Astrocyte (in vitro differentiated cells and primary cell): ENCODE results near the gene AQP1. TPM values are rescaled to one million over a fixed set of nuclear protein-coding genes. Genes with fewer than 3 reads are reported as not detected.

ENCODE experiments used
- DNase-seq: peaks from one replicate; pipeline ENCODE4 v3.0.0-alpha.2; 2010; ENCODE audit warnings: low read depth
- FAIRE-seq: peaks from 2 replicates; lab custom pipeline; 2011; peaks lifted over from hg19 to GRCh38; lab: Jason Lieb, UNC
- H2AFZ ChIP-seq: 2 replicates; pipeline ENCODE4 v1.6.0; 2012; ENCODE audit warnings: low read depth, low read length, inconsistent platforms
- H3K27ac ChIP-seq: 2 replicates; pipeline ENCODE4 v1.5.1; 2011; ENCODE audit warnings: low read depth, low read length, inconsistent platforms
- H3K27me3 ChIP-seq: 2 replicates; pipeline ENCODE4 v1.6.0; 2011; ENCODE audit warnings: low read length, inconsistent platforms; ENCODE audit not compliant: insufficient read depth
- H3K36me3 ChIP-seq: 2 replicates; pipeline ENCODE4 v1.5.1; 2011; ENCODE audit warnings: low read length, inconsistent platforms; ENCODE audit not compliant: insufficient read depth
- H3K4me1 ChIP-seq: 2 replicates; pipeline ENCODE4 v1.5.1; 2011; ENCODE audit warnings: low read length, inconsistent platforms; ENCODE audit not compliant: insufficient read depth
- H3K4me2 ChIP-seq: 2 replicates; pipeline ENCODE4 v1.6.0; 2012; ENCODE audit warnings: low read length, inconsistent platforms
- H3K4me3 ChIP-seq: 2 replicates; pipeline ENCODE4 v1.5.1; 2011; ENCODE audit warnings: low read depth, mild to moderate bottlenecking, low read length, inconsistent platforms; ENCODE audit not compliant: insufficient read depth
- H3K79me2 ChIP-seq: 2 replicates; pipeline ENCODE4 v1.6.0; 2012; ENCODE audit warnings: mild to moderate bottlenecking, low read length, inconsistent platforms; ENCODE audit not compliant: insufficient read depth
- H3K9ac ChIP-seq: 2 replicates; pipeline ENCODE4 v1.6.0; 2012; ENCODE audit warnings: mild to moderate bottlenecking, low read length, inconsistent platforms
- H3K9me3 ChIP-seq: 2 replicates; pipeline ENCODE4 v1.5.1; 2012; ENCODE audit warnings: low read depth, mild to moderate bottlenecking, low read length, inconsistent platforms; ENCODE audit not compliant: insufficient read depth
- H4K20me1 ChIP-seq: 2 replicates; pipeline ENCODE4 v1.6.0; 2012; ENCODE audit warnings: low read length, inconsistent platforms; ENCODE audit not compliant: insufficient read depth
- H3K27ac Mint-ChIP-seq: one replicate; pipeline ENCODE4 v1.8.0; 2021; ENCODE audit warnings: mild to moderate bottlenecking, mixed read lengths; ENCODE audit not compliant: unreplicated experiment
- H3K27me3 Mint-ChIP-seq: one replicate; pipeline ENCODE4 v1.8.0; 2021; ENCODE audit warnings: low read depth, mixed read lengths; ENCODE audit not compliant: unreplicated experiment
- H3K36me3 Mint-ChIP-seq: one replicate; pipeline ENCODE4 v1.8.0; 2021; ENCODE audit warnings: low read depth, mixed read lengths; ENCODE audit not compliant: unreplicated experiment
- H3K4me1 Mint-ChIP-seq: one replicate; pipeline ENCODE4 v1.8.0; 2021; ENCODE audit warnings: low read depth, mixed read lengths; ENCODE audit not compliant: unreplicated experiment
- H3K4me3 Mint-ChIP-seq: one replicate; pipeline ENCODE4 v1.8.0; 2021; ENCODE audit warnings: mild to moderate bottlenecking, moderate library complexity, mixed read lengths; ENCODE audit not compliant: unreplicated experiment
- H3K9me3 Mint-ChIP-seq: one replicate; pipeline ENCODE4 v1.8.0; 2021; ENCODE audit warnings: mild to moderate bottlenecking, mixed read lengths; ENCODE audit not compliant: unreplicated experiment
- EZH2 ChIP-seq: IDR thresholded peaks from 2 replicates; pipeline ENCODE4 v1.6.1; 2012; ENCODE audit warnings: mild to moderate bottlenecking, low read length, inconsistent platforms; ENCODE audit not compliant: insufficient read depth
- total RNA-seq: library from RNA; stranded (reverse); gene quantifications from 2 replicates; pipeline ENCODE4 v1.2.1, GENCODE V29; 2021
- TF ChIP-seq, protein P1 (sequence below): IDR thresholded peaks from 2 replicates; pipeline ENCODE4 v1.5.1; 2011; ENCODE audit warnings: low read depth, mild to moderate bottlenecking, inconsistent platforms, low read length, moderate library complexity; ENCODE audit not compliant: insufficient read depth

Gene AQP1
- total RNA-seq, 1 donor from 2014 or later, result 6.7 TPM

DNA sequence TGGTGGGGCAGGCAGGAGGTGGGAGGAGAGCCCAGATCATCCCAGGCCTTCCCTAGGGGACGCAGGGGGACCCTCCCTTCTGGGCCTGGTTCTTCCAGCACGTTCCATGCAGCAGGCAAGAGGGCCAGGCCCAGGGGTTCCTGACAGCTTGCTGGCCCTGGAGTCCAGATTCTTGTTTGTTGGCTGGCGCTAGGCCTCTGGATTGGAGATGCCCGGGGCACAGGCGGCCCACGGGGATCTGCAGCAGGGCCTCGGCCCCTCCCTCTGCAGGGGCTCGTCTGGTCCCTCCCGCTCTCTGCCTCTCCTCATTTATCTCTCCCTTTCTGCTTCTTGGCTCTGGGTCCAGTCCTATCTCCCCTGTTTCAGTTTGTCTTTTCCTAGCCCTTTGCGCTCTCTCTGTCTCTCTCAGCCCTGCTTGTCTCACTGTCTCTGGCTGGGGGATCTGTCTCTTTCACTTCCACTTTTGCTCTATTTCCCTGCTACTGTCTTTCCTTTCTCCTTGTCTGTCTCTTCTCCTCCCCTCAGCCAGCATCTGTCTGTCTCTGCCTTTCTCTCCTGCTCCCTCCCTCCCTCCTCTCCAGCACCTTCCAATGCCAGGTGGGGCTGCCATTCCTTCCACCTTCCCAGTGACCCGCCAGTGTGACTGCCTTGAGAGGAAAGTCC is 1.1 kb upstream of the AQP1 start:
- TF ChIP-seq EZH2, result no peak
- TF ChIP-seq, protein P1, sequence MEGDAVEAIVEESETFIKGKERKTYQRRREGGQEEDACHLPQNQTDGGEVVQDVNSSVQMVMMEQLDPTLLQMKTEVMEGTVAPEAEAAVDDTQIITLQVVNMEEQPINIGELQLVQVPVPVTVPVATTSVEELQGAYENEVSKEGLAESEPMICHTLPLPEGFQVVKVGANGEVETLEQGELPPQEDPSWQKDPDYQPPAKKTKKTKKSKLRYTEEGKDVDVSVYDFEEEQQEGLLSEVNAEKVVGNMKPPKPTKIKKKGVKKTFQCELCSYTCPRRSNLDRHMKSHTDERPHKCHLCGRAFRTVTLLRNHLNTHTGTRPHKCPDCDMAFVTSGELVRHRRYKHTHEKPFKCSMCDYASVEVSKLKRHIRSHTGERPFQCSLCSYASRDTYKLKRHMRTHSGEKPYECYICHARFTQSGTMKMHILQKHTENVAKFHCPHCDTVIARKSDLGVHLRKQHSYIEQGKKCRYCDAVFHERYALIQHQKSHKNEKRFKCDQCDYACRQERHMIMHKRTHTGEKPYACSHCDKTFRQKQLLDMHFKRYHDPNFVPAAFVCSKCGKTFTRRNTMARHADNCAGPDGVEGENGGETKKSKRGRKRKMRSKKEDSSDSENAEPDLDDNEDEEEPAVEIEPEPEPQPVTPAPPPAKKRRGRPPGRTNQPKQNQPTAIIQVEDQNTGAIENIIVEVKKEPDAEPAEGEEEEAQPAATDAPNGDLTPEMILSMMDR, result no peak
- Histone ChIP-seq H3K27ac (no peak overlapping the region), H3K36me3 (no peaks in the 10 kb centered on the region), H3K9ac (no peak overlapping the region), H3K27me3 (no peaks in the 10 kb centered on the region), H4K20me1 (no peaks in the 10 kb centered on the region), H3K4me1 (peaks cover 20% of the 10 kb centered on the region), H3K9me3 (no peaks in the 10 kb centered on the region), H2AFZ (no peak overlapping the region), H3K4me2 (no peak overlapping the region), H3K79me2 (no peaks in the 10 kb centered on the region), H3K4me3 (no peak overlapping the region)
- no peaks in the 10 kb centered on the region for H3K36me3 Mint-ChIP-seq
- peaks cover 29% of the 10 kb centered on the region for H3K27me3 Mint-ChIP-seq
- FAIRE-seq (no peak), DNase-seq (no peak)
- H3K27ac Mint-ChIP-seq, result peak overlapping the region; percentile 53
- H3K4me3 Mint-ChIP-seq, result no peak overlapping the region
- peaks cover 23% of the 10 kb centered on the region for H3K4me1 Mint-ChIP-seq
- peaks cover 2% of the 10 kb centered on the region for H3K9me3 Mint-ChIP-seq

DNA sequence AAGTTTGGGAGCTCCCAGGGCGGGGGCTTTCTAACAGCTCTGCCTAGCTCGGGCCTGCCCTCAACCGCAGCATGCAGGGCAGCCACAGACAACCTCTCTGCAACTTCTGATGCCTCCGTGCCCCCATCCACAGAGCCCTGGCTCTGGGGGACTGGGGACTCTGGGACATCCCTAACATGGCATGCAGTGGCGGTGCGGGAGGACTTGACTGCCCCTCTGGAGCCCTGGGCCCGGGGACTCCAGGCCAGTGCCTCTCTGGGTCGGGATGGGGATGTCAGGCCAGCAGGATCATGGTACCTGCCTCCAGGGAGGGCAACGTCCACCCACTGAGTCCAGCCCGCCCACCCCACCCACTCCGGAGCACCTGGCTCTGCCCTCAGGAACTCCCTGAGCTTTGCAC is 520 bp upstream of the AQP1 start:
- H3K4me2 ChIP-seq, result no peak overlapping the region
- no peaks in the 10 kb centered on the region for H3K36me3 ChIP-seq
- H3K27ac ChIP-seq, result no peak overlapping the region
- no peak overlapping the region for H3K9ac ChIP-seq
- peaks cover 2% of the 10 kb centered on the region for H3K9me3 Mint-ChIP-seq
- no peak overlapping the region for H3K4me3 Mint-ChIP-seq
- no peak for DNase-seq
- no peak overlapping the region for H3K27ac Mint-ChIP-seq
- H3K4me1 Mint-ChIP-seq, result peaks cover 23% of the 10 kb centered on the region
- H3K4me1 ChIP-seq, result peaks cover 18% of the 10 kb centered on the region
- no peak for TF ChIP-seq EZH2
- TF ChIP-seq, protein P1, result no peak
- H2AFZ ChIP-seq, result no peak overlapping the region
- no peaks in the 10 kb centered on the region for H3K36me3 Mint-ChIP-seq
- H3K4me3 ChIP-seq, result no peak overlapping the region
- H4K20me1 ChIP-seq, result no peaks in the 10 kb centered on the region
- no peaks in the 10 kb centered on the region for H3K79me2 ChIP-seq
- no peak for FAIRE-seq
- no peaks in the 10 kb centered on the region for H3K27me3 ChIP-seq
- H3K9me3 ChIP-seq, result no peaks in the 10 kb centered on the region
- H3K27me3 Mint-ChIP-seq, result peaks cover 31% of the 10 kb centered on the region

DNA sequence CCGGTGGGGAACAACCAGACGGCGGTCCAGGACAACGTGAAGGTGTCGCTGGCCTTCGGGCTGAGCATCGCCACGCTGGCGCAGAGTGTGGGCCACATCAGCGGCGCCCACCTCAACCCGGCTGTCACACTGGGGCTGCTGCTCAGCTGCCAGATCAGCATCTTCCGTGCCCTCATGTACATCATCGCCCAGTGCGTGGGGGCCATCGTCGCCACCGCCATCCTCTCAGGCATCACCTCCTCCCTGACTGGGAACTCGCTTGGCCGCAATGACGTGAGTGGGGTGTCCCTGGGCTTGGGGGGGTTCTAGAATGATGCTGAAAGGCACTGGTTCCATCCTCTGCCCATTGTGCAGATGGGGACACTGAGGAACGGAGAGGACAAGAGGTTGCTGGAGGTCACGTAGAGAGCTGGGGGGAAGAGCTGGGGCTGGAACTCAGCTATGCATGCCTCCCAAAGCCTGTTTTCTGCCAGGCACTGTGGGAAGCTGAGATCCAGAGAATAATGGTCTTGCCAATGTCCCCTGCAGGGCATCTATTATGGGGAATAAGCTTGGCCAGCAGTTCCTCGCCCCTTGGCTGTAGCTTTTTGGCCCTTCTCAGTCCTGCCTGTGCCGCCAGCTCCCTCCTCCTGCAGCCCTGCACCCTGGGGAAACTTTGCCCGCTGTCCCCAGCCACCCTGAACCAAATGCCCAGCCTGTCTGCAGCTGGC is 523 bp downstream of the AQP1 start:
- Histone ChIP-seq H3K79me2 (no peaks in the 10 kb centered on the region), H3K4me1 (peaks cover 11% of the 10 kb centered on the region), H3K9me3 (no peaks in the 10 kb centered on the region), H3K4me3 (no peak overlapping the region), H3K27ac (no peak overlapping the region), H3K9ac (no peak overlapping the region), H2AFZ (no peak overlapping the region), H3K36me3 (no peaks in the 10 kb centered on the region), H4K20me1 (no peaks in the 10 kb centered on the region), H3K4me2 (no peak overlapping the region), H3K27me3 (no peaks in the 10 kb centered on the region)
- TF ChIP-seq, protein P1, result no peak
- TF ChIP-seq EZH2, result no peak
- H3K4me3 Mint-ChIP-seq, result no peak overlapping the region
- no peak for FAIRE-seq
- no peak overlapping the region for H3K27ac Mint-ChIP-seq
- H3K9me3 Mint-ChIP-seq, result peaks cover 2% of the 10 kb centered on the region
- no peak for DNase-seq
- H3K36me3 Mint-ChIP-seq, result no peaks in the 10 kb centered on the region
- peaks cover 31% of the 10 kb centered on the region for H3K27me3 Mint-ChIP-seq
- H3K4me1 Mint-ChIP-seq, result peaks cover 17% of the 10 kb centered on the region
